KBM-7 (cell line): ENCODE data around the gene GALR3.

Experiments used
- DNase-seq: peaks from one replicate; pipeline ENCODE4 v3.0.0-alpha.2; 2015
- in situ Hi-C: fragments of 300-500 bp; cut with MboI; formaldehyde crosslinking; loops from 2 replicates; pipeline ENCODE4 v1.14.3; 2020; ENCODE audit warnings: low sequenced_read_pairs, low pct_unique_long_range_greater_than_20kb, mixed read lengths

GALR3 gene

GRCh38 chr22:37818409-37819104 lies 4.6 kb upstream of the GALR3 start:
- DNase-seq, result no peak
- in situ Hi-C loops, result no loop called here

DNA sequence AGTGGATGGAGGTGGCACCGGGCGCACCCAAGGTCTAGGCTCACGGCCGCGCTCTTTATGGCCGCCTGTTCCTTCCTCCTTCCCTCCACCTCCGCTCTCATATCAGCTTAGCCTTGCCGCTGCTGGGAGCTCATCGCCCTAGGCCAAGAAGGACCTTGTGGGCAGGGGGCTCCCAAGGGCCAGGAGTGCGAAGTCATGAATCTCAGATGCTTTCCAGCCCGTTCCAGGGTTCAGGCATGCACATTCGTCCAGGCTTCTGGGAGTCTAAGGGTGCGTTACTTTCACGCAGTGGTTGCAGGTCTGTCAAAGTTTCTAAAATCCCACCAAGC lies 4.1 kb upstream of the GALR3 start:
- DNase-seq, result no peak
- in situ Hi-C loops, result no loop called here

DNA sequence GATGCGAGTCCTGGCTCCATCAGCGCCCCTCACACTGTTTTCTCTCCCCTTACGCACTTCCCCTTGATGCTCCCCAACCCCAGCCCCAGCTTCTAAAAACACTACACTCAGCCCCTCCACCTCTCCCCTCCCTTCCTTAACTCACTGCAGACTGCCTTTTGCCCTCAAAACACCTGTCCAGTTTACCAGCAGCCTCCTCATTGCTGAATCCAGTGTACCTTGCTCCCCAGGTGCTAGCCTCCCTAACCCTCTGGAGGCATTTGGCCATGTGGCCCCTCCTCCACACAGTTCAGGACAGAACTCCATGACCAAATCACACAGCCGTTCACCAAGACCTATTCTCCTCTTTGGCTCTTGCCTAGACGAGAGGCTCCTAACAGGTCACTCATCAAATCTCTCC lies 2.8 kb upstream of the GALR3 start:
- DNase-seq, result no peak
- in situ Hi-C loops, result no loop called here

GRCh38 chr22:37822079-37822833 lies 926 bp upstream of the GALR3 start:
- in situ Hi-C loops, result no loop called here
- no peak for DNase-seq

DNA sequence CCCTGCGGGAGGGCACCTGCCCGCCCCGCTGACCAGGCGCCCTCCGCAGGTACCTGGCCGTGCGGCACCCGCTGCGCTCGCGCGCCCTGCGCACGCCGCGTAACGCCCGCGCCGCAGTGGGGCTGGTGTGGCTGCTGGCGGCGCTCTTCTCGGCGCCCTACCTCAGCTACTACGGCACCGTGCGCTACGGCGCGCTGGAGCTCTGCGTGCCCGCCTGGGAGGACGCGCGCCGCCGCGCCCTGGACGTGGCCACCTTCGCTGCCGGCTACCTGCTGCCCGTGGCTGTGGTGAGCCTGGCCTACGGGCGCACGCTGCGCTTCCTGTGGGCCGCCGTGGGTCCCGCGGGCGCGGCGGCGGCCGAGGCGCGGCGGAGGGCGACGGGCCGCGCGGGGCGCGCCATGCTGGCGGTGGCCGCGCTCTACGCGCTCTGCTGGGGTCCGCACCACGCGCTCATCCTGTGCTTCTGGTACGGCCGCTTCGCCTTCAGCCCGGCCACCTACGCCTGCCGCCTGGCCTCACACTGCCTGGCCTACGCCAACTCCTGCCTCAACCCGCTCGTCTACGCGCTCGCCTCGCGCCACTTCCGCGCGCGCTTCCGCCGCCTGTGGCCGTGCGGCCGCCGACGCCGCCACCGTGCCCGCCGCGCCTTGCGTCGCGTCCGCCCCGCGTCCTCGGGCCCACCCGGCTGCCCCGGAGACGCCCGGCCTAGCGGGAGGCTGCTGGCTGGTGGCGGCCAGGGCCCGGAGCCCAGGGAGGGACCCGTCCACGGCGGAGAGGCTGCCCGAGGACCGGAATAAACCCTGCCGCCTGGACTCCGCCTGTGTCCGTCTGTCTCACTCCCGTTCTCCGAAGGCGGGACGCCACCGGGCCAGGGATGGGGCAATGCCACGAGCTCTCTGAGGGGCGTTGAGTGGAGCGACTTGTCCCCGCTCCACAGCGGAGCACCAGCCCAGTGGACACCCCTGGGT lies 1.8 kb downstream of the GALR3 start:
- DNase-seq, result no peak
- in situ Hi-C loops, result no loop called here

GRCh38 chr22:37827056-37827455 lies 3.9 kb downstream of the GALR3 start:
- DNase-seq, result no peak
- in situ Hi-C loops, result no loop called here

DNA sequence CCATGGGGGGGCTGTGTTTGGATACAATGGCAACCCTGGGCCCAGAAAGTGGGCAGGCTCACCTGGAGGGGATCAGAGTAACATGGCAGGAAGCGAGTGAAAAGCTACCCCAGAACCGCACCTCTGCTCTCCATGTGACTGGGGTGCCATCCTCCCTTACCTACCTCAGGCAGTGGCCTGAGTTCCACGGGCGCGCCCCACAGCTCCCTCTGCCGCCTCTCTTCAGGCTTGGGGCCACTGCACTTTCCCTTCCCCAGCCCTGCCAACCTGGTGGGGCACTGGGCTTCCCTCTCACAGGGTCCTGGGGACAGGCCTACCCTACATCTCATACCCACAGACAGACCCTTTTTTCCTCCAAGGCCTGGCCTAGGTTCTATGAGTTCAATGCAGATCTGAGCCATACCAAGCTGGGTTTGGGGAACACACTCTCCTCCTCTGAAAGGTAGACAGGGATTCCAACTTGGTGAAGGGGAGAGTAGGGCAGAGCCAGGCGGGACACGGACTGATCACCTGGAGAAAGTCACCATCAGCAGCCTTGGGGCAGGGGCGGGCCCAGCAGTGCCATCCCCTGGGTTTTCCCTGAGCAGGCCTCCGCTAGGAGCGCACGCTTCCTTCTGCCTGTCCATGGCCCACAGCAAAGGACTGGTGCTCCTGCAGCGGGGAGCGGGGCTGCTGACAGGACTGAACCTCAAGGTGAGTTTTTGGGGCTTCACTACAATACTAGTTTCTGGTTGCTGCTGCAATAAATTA lies 7.1 kb downstream of the GALR3 start:
- in situ Hi-C loops, result no loop called here
- DNase-seq, result no peak

GRCh38 chr22:37831472-37831871 lies 8.3 kb downstream of the GALR3 start:
- in situ Hi-C loops, result no loop called here
- no peak for DNase-seq

DNA sequence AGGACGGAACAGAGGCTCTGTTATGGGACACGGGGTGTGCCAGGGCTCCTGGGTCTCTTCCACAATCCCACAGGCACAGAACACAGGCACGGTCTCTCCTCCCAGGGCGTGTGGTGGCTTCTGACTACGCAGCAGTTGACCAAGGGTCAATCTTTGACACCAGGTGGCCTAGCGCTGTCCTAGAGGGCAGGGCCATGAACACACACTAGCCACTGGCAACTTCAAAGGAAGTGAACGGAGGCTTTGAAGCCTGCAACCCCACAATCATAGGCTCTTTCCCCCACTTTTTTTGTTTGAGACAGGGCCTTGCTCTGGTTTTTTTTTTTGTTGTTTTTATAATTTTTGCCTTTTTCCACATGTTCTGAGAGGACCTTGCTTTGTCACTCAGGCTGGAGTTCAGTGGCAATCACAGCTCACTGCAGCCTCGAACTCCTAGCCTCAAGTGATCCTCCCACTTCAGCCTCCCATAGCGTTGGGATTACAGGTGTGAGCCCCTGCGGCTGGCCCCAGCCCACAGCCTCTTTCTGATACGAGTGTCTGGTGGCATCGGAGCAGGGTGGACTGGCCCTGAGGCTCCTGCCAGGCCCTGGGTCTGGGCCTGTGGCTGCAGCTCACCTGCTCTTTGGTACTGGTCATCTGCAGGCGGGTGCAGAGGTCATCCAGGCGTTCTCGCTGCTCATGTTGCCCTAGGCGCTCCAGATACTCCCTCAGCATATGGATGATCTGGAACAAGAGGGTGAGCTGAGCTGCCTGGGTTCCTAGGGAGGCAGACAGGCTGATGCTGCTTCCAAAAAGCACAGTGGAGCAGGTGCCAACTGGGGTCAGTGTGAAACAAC lies 9.1 kb downstream of the GALR3 start:
- in situ Hi-C loops, result no loop called here
- DNase-seq, result no peak

DNA sequence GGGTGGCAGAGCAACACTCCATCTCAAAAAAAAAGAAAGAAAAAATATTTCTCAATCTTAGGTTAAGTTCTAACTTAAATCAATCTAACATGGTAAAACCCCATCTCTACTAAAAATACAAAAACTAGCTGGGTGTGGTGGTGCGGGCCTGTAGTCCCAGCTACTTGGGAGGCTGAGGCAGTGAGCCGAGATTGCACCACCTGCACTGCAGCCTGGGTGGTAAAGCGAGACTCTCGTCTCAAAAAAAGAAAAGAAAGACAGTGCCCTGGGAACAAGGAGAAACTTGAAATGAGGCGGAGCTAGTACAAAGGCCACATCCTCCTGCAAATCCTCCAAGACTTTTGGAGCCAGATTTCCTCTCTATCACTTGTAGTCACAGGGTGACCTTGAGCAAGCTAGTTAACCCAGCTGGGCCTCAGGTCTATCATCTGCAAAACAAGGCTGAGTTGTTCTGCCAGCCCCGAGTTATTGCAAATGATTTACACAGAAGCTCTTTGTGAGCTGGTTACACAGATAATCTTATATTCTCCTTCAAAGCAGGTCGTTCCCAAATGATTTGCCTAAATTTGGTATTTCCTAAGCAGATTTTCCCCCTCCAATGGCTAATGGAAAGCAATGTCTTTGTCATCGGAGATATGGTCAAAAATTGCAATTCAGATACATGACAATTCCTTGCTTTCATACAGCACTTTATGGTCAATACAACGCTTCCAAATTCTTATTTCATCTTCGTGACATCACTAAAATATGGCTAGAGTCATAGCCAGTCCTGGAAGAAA lies 19.0 kb downstream of the GALR3 start:
- in situ Hi-C loops, result no loop called here
- no peak for DNase-seq

DNA sequence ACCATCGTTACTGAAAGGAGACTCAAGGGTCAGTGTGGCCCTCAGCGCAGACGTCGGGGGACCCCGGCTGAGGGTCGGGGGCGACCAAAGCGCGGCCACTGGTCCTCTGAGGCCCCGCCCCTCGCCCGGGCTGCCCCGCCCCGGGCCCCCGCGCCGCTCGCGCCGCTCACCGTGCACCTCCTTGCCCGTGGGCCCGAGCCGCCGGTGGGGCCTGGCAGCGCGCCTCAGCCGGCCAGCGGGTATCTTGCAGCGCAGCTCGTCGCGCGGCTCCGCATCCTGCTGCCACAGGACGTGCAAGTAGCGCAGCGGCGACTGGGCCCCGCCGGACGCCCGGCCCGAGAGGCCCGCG lies 20.5 kb downstream of the GALR3 start:
- DNase-seq, result no peak
- in situ Hi-C loops, result no loop called here

DNA sequence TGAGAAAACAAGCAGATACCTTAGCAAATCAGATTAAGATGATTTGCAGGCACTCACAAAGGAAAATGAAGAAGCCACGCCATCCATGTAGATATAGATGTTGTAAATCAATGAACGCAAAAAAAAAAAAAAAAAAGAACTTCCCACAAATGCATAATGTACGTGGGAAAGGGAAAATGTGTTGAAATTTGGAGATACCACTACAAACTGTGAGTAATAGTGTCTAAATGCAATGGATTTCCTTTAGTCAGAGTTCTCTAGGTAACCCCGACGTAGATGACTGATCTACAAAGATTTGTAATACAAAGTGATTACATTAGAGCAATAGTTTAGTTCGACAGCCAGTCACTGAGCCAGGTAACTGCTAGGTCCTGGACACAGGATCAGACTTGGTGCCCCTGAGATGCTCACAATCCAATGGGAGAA lies 21.7 kb downstream of the GALR3 start:
- in situ Hi-C loops, result no loop called here
- no peak for DNase-seq

DNA sequence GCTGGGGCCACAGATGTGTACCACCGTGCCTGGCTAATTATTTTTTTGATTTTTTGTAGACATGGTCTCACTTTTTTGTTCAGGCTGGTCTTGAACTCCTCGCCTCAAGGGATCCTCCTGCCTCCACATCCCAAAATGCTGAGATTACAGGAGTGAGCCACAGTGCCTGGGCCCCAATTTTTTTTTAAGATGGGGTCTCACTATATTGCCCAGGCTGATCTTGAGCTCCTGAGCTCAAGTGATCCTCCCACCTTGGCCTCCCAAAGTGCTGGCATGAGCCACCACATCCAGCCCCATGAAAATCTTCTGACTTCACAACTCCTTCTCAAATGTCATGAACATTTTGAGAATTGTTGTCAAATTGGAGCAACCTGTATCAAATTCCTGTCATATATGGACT lies 23.3 kb downstream of the GALR3 start:
- DNase-seq, result no peak
- in situ Hi-C loops, result no loop called here

GRCh38 chr22:37848587-37849088 lies 25.5 kb downstream of the GALR3 start:
- DNase-seq, result peak; percentile 15
- in situ Hi-C loops, result no loop called here

GRCh38 chr22:37849089-37849751 lies 26.0 kb downstream of the GALR3 start, which contains the start of gene EIF3L:
TSS of gene EIF3L (plus strand) at chr22:37849419. CDS start at chr22:37849450, 31 bp downstream.
- in situ Hi-C loops, result no loop called here
- peak; percentile 92 for DNase-seq

GRCh38 chr22:37850801-37851200 lies 27.6 kb downstream of the GALR3 start:
- in situ Hi-C loops, result no loop called here
- DNase-seq, result no peak

DNA sequence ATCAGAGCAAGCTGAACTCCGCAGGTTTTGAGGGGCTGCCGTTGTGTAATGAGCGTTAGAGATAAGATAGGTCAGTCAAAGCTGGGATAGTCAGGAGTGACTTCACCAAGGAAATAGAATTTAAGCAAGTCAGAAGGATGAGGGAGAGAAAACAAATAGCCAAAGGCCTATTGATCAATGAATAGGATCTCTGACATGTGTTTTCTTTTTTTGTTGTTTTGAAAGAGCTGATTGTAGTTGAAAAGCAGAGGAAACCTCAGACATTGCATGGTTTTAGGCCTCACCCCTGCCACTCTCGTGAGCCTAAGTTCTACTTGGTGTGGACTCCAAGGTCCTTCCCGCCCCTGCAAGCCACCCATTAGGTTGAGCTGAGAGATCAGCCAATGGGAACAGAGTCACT lies 29.2 kb downstream of the GALR3 start:
- in situ Hi-C loops, result no loop called here
- DNase-seq, result no peak
